ENCODE data around the gene PLXNB1.
A peak's percentile ranks its signal among the peaks of the same experiment; 100 is the strongest.

PLXNB1 gene

GRCh38 chr3:48370333-48370713 is 59.6 kb downstream of the PLXNB1 start:
- no peak for DNase-seq (ENCODE audit: low spot score)

GRCh38 chr3:48369693-48370332 is 60.1 kb downstream of the PLXNB1 start:
- DNase-seq (ENCODE audit: low spot score) = no peak

DNA sequence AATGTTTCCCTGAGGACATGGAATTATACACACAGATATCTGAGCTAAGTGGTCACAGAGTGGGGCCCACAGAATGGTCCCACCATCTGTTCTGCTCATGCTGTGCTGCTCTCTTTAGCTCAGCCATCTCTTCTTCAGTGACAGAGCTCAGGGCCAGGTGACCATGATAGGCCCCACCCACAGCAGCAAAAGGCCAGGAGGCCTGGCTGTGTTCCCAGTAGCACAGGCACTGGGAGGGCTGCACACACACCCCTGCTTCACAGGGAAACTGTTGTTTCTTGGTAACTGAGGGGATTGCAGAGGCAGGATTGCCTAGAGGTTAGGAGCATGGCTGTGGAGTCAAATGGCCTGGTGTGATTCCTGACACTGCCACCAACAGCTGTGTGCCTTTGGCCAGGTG is 62.7 kb downstream of the PLXNB1 start:
- peak; percentile 7 for DNase-seq (ENCODE audit: low spot score)

DNA sequence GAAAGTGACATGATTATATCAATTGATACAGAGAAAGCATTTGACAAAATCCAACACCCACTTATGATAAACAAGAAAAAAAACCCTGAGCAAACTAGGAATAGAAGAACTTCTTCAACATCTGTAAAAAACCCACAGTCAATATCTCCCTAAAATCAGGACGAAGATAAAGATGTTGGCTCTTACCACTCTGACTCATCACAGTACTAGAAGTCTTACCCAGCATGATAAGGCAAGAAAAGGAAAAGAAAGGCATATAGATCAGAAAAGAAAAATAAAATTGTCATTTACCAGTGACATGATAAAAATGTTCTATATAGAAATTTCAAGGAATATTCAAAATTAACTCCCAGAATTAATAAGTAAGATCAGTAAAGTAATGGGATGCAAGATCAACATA is 65.0 kb downstream of the PLXNB1 start:
- no peak for DNase-seq (ENCODE audit: low spot score)

- no peak for DNase-seq (ENCODE audit: low spot score)
Observed at GRCh38 chr3:48361928-48362327, 68.0 kb downstream of the PLXNB1 start.

GRCh38 chr3:48356419-48356818 is 73.5 kb downstream of the PLXNB1 start:
- DNase-seq (ENCODE audit: low spot score) = no peak

DNA sequence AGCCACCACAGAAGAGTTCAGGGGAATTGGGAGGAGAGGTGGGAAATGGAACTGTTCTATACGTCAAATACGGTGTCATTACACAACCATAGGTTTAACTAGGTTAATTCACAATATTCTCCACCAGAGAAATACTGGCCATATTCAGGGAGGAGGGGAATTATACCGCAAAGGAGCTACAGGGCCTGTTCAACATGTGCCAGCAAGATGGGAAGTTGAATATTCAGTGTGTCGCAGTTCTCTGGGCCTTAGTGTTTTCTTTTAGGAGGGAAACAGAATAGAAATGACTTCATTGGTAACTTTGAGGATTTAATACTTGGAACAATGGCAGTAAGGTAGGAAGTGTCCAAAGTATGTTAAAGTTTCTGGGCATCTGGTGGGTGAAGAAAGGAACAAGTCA is 75.9 kb downstream of the PLXNB1 start:
- DNase-seq (ENCODE audit: low spot score) = no peak

Measured in Ammon's horn (tissue), 1 donor.